Spleen (tissue), 7 donors: ENCODE measurements around the gene DRICH1.

ENCODE experiments used
- POLR2A ChIP-seq, 3 donors: fragments of 450-650 bp; IDR thresholded peaks; one replicate each; pipeline ENCODE4 v1.5.1; 2017; ENCODE audit warnings: antibody characterized with exemption in 3 of 3, mild to moderate bottlenecking in 1 of 3
- TF ChIP-seq, protein P1 (sequence below), 11 experiments: fragments of 200-600 bp in 7 of 11; fragments of 450-650 bp in 4 of 11; sonication (generic) in 4 of 11; IDR thresholded peaks in 8 of 11; conservative IDR thresholded peaks in 3 of 11; 1 replicate in 7 of 11; 2 replicates in 4 of 11; pipeline versions ENCODE4 v1.4.0 to v1.8.0; 2016 to 2021; ENCODE audit warnings: antibody characterized with exemption in 11 of 11, inconsistent platforms in 4 of 11, mild to moderate bottlenecking in 1 of 11
- donor health status: DM: no; HTN: no; CAD: no; lungs with moderate emphysema.
- donor health status: DM: no; HTN: no; CAD: no.
- donor health status: DM: no; HTN: no; CAD: no.

DNA sequence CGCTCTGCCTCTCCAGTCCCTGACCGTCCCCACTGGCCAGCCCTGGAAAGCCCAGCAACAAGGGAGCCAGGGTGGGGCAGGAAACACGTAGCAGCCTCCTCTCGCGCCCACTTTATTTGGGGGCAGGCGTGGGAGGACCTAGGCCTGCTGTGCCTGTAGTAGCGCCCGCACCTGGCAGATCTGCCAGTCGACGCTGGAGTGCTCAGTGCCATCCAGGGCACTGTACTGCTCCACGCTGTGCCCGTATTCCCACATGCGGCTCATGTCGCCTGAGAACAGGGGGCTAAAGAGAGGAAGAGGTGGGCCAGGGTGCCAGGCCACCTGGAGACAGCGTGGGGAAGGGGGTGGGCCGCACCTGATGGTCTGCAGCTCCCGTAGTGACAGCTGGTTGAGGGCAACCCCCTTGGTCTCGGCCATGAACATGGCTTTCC, 17.0 kb upstream of the DRICH1 start:
- TF ChIP-seq, protein P1, sequence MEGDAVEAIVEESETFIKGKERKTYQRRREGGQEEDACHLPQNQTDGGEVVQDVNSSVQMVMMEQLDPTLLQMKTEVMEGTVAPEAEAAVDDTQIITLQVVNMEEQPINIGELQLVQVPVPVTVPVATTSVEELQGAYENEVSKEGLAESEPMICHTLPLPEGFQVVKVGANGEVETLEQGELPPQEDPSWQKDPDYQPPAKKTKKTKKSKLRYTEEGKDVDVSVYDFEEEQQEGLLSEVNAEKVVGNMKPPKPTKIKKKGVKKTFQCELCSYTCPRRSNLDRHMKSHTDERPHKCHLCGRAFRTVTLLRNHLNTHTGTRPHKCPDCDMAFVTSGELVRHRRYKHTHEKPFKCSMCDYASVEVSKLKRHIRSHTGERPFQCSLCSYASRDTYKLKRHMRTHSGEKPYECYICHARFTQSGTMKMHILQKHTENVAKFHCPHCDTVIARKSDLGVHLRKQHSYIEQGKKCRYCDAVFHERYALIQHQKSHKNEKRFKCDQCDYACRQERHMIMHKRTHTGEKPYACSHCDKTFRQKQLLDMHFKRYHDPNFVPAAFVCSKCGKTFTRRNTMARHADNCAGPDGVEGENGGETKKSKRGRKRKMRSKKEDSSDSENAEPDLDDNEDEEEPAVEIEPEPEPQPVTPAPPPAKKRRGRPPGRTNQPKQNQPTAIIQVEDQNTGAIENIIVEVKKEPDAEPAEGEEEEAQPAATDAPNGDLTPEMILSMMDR (IDR thresholded peaks at IDR 0.05 in 8 of 11, conservative IDR thresholded peaks at IDR 0.05 in 3 of 11), result no peak
- TF ChIP-seq POLR2A (IDR thresholded peaks at IDR 0.05), result no peak
